Skeletal muscle satellite cell (primary cell): ENCODE data around the gene CARD6.
"Not testable (repeated sequence)": the region's sequence is repeated elsewhere in the genome, so short reads cannot be mapped to it uniquely, and the experiment has no call there.

Source experiments
- H3K27me3 ChIP-seq: 2 replicates; pipeline ENCODE4 v1.7.0; 2013; ENCODE audit warnings: low read length; ENCODE audit not compliant: control insufficient read depth, insufficient read depth
- H3K36me3 ChIP-seq: 2 replicates; pipeline ENCODE4 v1.7.0; 2013; ENCODE audit warnings: mild to moderate bottlenecking, control low read depth, low read length; ENCODE audit not compliant: insufficient read depth
- H3K4me1 ChIP-seq: 2 replicates; pipeline ENCODE4 v1.7.0; 2013; ENCODE audit warnings: low read length; ENCODE audit not compliant: control insufficient read depth, insufficient read depth
- H3K4me2 ChIP-seq: 2 replicates; pipeline ENCODE4 v1.7.0; 2013; ENCODE audit warnings: mild to moderate bottlenecking, low read length
- H3K4me3 ChIP-seq: 2 replicates; pipeline ENCODE4 v1.7.0; 2013; ENCODE audit warnings: low read length
- H3K9ac ChIP-seq: 2 replicates; pipeline ENCODE4 v1.7.0; 2013; ENCODE audit warnings: mild to moderate bottlenecking, low read depth, low read length, moderate library complexity
- H3K9me3 ChIP-seq: replicated peaks from 2 replicates; pipeline ENCODE4 v1.7.0; 2013; ENCODE audit warnings: mild to moderate bottlenecking, control low read depth, low read length

CARD6 gene

GRCh38 chr5:40801771-40802562 is 39.2 kb upstream of the CARD6 start:
- H3K36me3 ChIP-seq, result no peaks in the 10 kb centered on the region
- H3K4me1 ChIP-seq, result peaks cover 11% of the 10 kb centered on the region
- H3K4me3 ChIP-seq, result no peak overlapping the region
- H3K9ac ChIP-seq, result no peak overlapping the region
- H3K27me3 ChIP-seq, result no peaks in the 10 kb centered on the region
- no peak overlapping the region for H3K4me2 ChIP-seq
- no peaks in the 10 kb centered on the region for H3K9me3 ChIP-seq

GRCh38 chr5:40812125-40812524 is 29.0 kb upstream of the CARD6 start:
- Histone ChIP-seq H3K9me3 (no peaks in the 10 kb centered on the region), H3K9ac (no peak overlapping the region), H3K36me3 (no peaks in the 10 kb centered on the region), H3K4me2 (no peak overlapping the region), H3K4me1 (peaks cover 5% of the 10 kb centered on the region), H3K4me3 (no peak overlapping the region), H3K27me3 (no peaks in the 10 kb centered on the region)

GRCh38 chr5:40813698-40814281 is 27.4 kb upstream of the CARD6 start:
- no peak overlapping the region for H3K4me3 ChIP-seq

GRCh38 chr5:40823459-40823858 is 17.7 kb upstream of the CARD6 start:
- no peaks in the 10 kb centered on the region for H3K9me3 ChIP-seq
- H3K36me3 ChIP-seq, result peaks cover 30% of the 10 kb centered on the region
- H3K27me3 ChIP-seq, result no peaks in the 10 kb centered on the region
- no peak overlapping the region for H3K4me3 ChIP-seq
- H3K4me2 ChIP-seq, result no peak overlapping the region
- no peak overlapping the region for H3K9ac ChIP-seq
- no peaks in the 10 kb centered on the region for H3K4me1 ChIP-seq

More at GRCh38 chr5:40813698-40814281, 27.4 kb upstream of the CARD6 start:
- H3K27me3 ChIP-seq, result no peaks in the 10 kb centered on the region
- H3K9ac ChIP-seq, result no peak overlapping the region
- no peaks in the 10 kb centered on the region for H3K36me3 ChIP-seq
- no peaks in the 10 kb centered on the region for H3K9me3 ChIP-seq
- H3K4me1 ChIP-seq, result peaks cover 1% of the 10 kb centered on the region
- H3K4me2 ChIP-seq, result no peak overlapping the region

- not testable (repeated sequence) for H3K4me1 ChIP-seq, H3K27me3 ChIP-seq, H3K9ac ChIP-seq, H3K4me2 ChIP-seq, H3K9me3 ChIP-seq, H3K4me3 ChIP-seq
- peaks cover 51% of the 10 kb centered on the region for H3K36me3 ChIP-seq
Observed at GRCh38 chr5:40825461-40826043, 15.6 kb upstream of the CARD6 start.

GRCh38 chr5:40826489-40827187 is 14.5 kb upstream of the CARD6 start:
- Histone ChIP-seq H3K9ac (no peak overlapping the region), H3K9me3 (no peaks in the 10 kb centered on the region), H3K4me3 (no peak overlapping the region), H3K27me3 (no peaks in the 10 kb centered on the region), H3K36me3 (peaks cover 62% of the 10 kb centered on the region), H3K4me1 (peaks cover 4% of the 10 kb centered on the region), H3K4me2 (no peak overlapping the region)

GRCh38 chr5:40827188-40827977 is 13.8 kb upstream of the CARD6 start:
- peaks cover 70% of the 10 kb centered on the region for H3K36me3 ChIP-seq

GRCh38 chr5:40828021-40828631 is 13.0 kb upstream of the CARD6 start:
- no peak overlapping the region for H3K9ac ChIP-seq
- peaks cover 77% of the 10 kb centered on the region for H3K36me3 ChIP-seq
- H3K4me1 ChIP-seq, result peaks cover 19% of the 10 kb centered on the region

More at GRCh38 chr5:40827188-40827977, 13.8 kb upstream of the CARD6 start:
- Histone ChIP-seq H3K4me1 (peaks cover 12% of the 10 kb centered on the region), H3K9me3 (no peaks in the 10 kb centered on the region), H3K4me2 (no peak overlapping the region), H3K4me3 (no peak overlapping the region), H3K9ac (no peak overlapping the region), H3K27me3 (no peaks in the 10 kb centered on the region)

GRCh38 chr5:40828690-40829661 is 12.2 kb upstream of the CARD6 start:
- H3K4me1 ChIP-seq, result peaks cover 24% of the 10 kb centered on the region
- H3K9ac ChIP-seq, result no peak overlapping the region
- no peak overlapping the region for H3K4me2 ChIP-seq
- no peak overlapping the region for H3K4me3 ChIP-seq
- H3K36me3 ChIP-seq, result peaks cover 85% of the 10 kb centered on the region
- no peaks in the 10 kb centered on the region for H3K9me3 ChIP-seq
- H3K27me3 ChIP-seq, result no peaks in the 10 kb centered on the region

More at GRCh38 chr5:40828021-40828631, 13.0 kb upstream of the CARD6 start:
- Histone ChIP-seq H3K4me2 (no peak overlapping the region), H3K9me3 (no peaks in the 10 kb centered on the region), H3K27me3 (no peaks in the 10 kb centered on the region), H3K4me3 (no peak overlapping the region)
